GM12801 (cell line): ENCODE measurements around the gene PDLIM4.

Source experiments
- TF ChIP-seq, protein P1 (sequence below): IDR thresholded peaks from one replicate; pipeline ENCODE4 v1.5.1; 2011; ENCODE audit warnings: control low read depth; ENCODE audit not compliant: insufficient read length; ENCODE audit errors: extremely low read depth

PDLIM4 gene

DNA sequence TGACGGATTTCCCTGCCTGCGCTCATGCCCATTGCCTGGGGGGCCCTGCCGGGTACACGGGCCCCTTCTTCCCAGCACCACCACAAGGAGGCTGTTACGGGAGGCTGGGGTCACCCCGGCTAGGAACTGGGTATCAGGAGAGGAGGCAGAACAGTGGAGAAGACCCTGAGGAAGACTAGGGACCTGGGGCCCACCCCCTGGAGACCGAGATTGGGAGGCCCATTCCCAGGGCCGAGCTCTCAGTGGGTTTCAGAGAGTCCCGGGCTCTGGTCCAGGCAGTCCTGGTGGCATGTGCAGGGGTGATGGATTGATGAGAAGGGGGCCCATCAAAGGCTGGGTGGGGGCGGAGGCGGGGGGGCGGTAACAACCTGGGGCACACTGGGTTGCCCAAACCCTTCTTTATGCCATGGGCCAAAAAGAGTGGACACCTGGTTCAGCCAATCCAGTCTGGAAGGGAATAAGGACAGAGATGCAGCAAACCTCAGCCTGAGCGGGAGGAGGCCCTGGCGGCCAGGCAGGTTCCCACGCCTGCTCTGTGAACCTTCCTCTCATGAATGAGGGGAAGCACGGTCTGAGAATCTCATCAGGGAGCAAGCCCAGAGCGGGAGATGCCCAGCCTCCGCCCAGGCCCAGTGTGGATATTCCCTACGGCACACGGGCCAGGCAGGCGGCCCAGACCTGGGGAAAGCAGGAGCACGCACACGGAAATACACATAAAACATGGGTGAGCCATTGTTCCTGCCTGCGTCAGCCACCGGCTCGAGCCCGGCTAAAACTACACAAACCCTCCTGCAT, 29.1 kb upstream of the PDLIM4 start:
- TF ChIP-seq, protein P1, sequence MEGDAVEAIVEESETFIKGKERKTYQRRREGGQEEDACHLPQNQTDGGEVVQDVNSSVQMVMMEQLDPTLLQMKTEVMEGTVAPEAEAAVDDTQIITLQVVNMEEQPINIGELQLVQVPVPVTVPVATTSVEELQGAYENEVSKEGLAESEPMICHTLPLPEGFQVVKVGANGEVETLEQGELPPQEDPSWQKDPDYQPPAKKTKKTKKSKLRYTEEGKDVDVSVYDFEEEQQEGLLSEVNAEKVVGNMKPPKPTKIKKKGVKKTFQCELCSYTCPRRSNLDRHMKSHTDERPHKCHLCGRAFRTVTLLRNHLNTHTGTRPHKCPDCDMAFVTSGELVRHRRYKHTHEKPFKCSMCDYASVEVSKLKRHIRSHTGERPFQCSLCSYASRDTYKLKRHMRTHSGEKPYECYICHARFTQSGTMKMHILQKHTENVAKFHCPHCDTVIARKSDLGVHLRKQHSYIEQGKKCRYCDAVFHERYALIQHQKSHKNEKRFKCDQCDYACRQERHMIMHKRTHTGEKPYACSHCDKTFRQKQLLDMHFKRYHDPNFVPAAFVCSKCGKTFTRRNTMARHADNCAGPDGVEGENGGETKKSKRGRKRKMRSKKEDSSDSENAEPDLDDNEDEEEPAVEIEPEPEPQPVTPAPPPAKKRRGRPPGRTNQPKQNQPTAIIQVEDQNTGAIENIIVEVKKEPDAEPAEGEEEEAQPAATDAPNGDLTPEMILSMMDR = no peak

DNA sequence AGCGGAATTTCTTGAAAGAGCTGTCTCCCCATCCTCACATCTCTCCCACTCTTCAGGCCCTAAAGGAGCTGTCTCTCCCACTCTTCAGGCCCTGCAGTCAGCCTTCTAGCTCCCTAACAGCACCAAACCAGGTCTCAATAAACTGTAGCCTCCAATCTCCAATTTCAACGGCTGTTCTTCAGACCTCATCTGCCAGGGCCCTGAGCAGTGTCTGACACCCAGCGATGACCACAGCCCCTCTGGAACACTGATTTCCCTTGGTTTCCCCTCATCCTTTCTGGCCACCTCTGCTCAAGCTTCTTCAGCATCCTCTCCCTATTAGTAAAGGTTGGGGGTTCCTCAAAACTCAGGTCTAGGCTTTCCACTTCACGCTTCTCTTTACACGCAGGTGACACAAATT, 28.3 kb upstream of the PDLIM4 start:
- TF ChIP-seq, protein P1 = no peak

DNA sequence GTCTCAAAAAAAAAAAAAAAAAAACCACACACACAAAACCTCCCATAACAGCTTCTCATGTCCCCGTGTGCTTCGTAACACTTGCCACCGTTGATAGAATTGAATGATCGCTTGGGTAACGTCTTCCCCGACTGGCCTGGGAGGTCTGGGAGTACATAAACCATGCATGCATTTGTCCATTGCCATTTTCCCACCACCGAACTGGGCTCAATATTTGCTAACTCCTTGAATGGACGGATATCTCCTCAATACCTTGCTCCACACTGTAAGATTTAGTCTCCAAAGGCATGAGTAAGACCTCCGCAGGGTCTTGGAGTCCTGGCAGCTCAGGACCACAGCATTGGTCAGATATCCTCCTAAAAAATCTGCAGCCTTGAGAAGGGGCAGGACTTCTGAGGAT, 26.6 kb upstream of the PDLIM4 start:
- TF ChIP-seq, protein P1 = no peak

DNA sequence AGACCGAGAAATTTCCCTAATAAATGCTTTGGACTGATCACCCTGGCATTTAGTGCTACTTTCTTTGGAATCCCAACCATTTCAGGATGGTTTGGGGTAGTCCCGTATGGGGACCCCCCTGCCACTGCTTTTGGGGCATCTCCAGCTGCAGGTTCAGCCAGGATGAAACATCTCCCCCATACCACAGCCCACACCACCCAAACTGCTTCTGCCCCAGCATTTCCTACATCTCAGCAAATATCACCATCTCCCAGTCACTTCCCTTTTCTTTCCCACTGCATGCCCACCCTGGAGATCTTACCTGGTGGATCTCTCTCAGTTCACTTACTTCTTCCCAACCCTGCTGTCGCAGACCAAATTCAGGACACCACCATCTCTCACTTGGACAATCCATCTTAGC, 25.0 kb upstream of the PDLIM4 start:
- TF ChIP-seq, protein P1 = no peak

DNA sequence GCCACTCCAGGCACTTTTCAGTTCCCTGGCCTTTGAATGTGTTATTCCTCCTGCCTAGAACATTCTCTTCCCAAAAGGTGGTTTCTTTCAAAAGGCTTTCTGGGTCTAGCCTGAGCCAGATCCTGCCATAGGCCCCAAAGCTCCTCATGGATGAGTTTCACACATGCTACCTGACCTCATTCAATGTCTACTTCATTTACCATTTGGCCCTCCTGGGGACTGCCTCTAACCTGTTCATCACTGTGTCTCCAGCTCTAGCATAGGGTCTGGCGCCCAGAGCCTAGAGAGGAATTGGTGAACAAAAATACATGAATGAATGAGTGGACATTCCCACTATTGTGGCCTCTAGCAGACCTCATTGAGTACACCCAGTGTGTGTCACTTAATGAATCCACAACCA, 24.4 kb upstream of the PDLIM4 start:
- TF ChIP-seq, protein P1 = no peak

DNA sequence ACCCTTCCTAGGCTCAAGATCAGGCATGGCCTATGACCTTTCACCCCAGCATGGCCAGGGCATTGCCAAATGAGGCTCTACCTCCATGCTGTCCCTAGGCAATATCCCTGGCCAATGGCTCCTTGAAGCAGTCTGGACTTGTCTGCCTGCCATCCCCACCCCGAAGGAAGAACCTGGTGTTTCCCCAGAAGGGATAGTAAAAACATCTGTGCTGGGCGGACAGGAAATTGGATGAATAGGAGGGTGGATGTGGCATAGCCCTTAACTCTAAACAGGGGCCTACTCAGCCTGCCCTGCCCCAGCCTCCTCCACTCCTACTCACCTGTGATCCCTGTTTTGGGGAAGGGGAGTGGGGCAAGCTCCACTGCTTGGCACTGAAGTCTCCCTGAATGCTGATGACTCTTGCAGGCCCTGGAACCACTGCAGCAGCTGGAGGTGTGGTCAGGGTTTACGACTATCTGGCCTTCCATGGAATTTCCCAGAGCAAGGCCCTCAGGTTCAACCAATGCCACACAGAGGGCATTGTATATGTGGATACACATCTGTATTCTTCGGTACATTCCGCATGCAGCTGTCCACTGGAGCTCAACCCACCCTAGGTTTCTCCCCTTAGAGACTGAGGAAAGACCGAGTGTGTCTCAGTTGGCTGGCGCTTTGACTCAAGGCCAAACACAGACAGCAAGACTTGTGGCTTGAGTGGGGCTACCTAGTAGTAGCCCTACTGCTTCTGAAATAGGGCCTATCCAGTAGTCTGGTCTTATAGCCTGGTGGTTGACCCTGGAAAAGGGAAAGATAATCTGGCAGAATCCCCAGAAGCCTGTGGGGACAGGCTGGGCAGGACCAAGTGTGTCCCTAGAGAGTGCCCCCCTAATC, 23.4 kb upstream of the PDLIM4 start:
- TF ChIP-seq, protein P1 = no peak

DNA sequence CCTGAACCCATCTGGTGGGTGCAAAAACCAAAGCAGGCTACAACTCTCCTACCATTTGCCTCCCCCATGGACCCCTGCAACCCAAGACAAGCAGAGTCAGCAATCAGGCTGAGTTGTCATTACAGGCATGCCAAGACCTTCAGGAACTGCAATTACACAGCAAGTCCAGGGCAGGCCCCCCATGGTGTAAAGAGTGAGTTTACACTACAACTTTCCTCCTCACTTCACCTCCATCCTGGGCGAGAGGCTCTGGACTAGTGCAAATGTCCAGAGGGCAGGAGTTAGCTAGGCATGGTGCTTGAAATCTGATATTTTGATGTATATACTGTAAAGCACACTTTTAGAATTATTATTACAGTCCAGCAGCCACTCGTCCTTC, 22.8 kb upstream of the PDLIM4 start:
- TF ChIP-seq, protein P1 = no peak
